MV-4-11 (cell line): Measurements from ENCODE around the gene SORT1.
"Not testable (repeated sequence)": the region's sequence is repeated elsewhere in the genome, so short reads cannot be mapped to it uniquely, and the experiment has no call there.

ENCODE experiments used
- DNase-seq: peaks from one replicate; lab custom pipeline; 2025; lab: John Stamatoyannopoulos, UW

Gene SORT1

DNA sequence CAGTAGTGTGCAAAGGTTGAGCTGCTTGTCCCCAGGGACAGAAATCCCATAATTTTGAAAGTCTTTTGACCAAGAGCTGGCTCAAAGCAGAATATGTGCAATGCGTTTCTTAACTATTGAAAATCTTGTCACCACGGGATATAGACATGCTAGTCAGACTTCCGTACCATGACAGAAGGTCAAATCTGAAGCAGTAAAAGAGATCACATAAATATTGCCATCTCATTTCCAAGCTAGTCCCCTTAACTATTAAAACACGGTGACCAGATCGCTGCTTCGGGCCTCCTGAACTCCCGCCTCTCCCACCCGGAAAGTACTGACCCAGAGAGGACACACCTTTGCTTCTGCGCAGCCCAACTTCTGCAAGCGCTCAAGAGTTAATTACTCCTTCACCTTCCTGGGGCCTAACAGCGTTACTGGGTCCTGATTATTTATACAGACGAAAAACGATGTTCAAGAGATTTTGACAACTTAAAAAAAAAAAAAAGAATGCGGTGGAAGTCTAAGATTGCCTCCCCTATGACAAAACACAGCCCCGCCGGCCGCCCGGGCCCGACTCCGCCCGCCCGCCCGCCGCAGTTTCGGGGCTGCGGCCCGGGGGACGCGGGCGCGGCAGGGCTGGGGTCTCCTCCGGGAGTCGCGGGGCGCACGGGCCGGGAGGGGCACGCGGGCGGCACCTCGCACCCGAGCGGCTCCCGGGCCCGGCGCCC lies 692 bp downstream of the SORT1 start:
- DNase-seq, result no peak

DNA sequence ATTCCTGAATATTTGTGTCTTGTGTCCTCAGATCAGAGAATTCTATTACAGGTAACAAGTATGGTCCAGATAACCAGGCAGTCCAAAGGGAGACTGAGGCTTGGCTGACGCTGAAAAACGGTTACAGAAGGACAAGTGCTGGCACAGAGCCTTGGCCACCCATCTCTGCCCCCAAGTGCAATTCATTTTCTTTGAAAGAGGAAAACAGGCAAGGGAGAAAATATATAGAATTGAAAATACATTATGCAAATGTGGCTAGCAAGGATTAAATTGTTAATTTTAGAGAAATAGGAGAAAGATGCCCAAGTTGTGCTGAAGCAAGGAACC lies 1.2 kb downstream of the SORT1 start:
- no peak for DNase-seq

DNA sequence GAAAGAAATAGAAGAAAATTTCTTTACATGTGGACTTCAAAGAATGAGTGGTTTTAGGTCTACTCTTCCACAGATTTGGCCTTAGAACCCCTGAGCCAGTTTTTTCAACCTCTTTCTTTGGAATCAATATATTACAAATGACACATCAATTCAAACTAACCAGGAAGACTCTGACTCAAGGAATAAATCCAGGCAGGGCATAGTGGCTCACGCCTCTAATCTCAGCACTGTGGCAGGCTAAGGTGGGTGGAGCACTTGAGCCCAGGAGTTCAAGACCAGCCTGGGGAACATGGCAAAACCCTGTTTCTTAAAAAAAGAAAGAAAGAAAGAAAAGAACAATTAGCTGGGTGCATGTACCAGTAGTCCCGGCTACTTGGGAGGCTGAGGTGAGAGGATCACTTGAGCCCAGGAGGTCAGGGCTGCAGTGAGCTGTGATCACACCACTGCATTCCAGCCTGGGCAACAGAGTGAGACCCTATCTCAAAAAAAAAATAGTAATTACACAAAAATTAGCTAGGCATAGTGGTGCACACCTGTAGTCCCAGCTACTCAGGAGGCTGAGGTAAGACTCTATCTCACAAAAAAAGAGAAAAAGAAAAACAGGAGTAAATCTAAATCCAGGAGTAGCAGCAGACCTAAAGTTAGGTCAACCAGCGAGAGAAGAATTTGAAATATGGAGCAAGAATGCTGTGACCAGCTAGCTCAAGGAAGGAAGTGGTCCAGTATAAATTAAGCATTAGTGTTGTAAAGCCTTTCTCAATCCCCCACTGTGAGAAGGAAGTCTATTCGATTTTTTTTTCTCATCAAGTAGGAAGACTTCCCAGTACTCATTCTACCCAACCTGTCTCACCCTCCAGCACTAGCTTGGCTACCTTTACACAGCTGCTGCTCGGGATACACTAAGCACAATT lies 1.9 kb downstream of the SORT1 start:
- DNase-seq, result peak; percentile 79

DNA sequence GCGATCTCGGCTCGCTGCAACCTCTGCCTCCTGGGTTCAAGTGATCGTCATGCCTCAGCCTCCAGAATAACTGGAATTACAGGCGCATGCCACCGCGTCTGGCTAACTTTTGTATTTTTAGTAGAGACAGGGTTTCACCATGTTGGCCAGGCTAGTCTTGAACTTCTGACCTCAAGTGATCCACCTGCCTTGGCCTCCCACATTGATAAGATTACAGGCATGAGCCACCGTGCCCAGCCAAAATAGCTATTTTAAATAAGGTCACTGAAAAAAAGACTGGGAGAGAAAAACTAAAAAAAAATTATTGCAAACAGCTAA lies 2.5 kb downstream of the SORT1 start:
- not testable (repeated sequence) for DNase-seq

DNA sequence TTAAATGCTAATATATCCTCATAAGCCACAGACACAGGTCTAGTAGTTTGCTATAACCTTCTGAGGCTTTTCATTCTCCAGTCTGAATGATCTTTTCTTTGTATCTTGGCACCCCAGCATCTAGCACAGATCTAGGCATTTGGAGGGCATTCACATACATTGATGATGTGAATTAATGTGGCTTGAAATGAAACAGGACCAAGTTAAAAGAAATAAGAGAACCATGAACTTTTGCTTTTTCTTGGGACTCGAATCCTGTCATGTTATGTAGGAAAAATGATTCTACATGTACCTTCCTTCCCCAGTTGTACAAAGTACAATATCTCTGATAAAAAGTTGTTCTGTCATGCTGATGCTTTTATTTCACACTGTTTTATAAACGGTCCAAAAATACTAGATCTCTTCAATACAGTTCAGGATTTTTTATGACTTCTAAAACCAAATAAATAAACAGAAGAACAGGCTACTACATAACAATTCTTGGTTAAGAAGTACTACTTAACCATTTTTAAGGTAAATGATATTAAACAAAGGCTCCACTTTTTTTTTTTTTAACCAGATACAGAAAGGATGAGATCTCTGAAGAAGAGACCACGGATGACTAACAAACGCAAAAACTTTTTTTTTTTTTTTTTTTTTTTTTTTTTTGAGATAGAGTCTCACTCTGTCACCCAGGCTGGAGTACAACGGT lies 3.0 kb downstream of the SORT1 start:
- no peak for DNase-seq

DNA sequence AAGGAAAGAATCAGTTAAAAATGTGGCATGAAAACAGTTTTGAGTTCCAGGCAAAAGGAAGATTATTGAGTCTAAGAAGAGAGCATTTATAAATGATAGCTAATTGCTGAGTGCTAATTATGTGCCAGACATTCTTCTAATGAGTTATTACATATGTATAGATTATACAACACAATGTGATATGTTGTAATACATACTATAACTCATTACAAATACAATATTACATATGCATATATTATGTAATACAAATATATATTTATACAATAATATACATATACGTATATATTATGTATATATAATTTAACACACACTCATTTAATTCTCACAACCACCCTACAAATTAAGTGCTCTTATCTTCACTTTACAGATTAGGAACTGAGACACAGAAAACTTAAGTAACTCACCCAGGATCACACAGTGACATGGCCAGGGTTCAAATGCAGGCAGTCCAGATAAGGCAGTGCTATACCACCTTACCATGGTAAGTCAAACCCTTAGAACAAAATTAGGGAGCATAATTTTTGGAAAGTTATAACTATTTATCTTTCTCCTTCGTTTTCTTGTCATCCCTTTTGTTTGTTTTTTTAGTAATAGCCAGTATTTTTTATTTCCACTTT lies 4.0 kb downstream of the SORT1 start:
- DNase-seq, result no peak

DNA sequence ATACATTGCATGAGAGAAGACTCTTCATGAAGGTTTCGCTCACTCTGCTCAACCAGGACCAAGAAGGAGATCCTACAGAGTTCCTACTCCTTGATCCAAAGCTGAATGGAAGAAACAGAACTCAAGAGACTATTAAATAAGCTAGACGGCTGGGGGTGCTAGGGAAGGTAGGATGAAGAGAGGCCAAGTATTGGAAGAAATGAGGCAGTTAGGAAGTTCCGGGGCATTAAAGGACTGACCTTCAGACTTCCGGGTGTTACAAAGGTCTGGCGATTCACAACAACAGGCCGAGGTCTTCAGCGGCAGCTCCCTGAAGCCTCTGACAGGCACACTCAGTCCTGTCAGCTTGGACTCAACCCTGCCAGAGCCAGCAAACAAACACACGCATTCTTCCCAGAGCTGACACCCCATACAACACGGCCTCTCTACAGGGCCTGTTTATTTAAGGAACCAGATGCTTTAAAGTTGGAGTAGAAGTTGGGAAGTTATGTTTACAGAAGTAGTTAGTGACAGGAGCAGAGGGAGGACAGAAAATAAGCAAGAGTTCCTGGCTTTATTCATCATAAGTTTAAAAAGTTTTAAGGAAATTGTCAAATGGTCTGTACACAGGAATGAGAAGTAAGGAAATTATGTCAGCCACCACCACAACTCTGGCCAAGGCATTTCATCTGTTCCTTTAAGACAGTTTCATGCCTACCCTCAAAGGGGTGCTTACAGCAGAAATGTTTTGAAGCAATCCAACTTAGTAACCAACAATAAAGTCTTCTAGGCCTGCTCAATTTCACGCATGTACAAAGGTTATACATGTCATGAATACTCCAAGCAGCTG lies 4.7 kb downstream of the SORT1 start:
- peak; percentile 64 for DNase-seq

DNA sequence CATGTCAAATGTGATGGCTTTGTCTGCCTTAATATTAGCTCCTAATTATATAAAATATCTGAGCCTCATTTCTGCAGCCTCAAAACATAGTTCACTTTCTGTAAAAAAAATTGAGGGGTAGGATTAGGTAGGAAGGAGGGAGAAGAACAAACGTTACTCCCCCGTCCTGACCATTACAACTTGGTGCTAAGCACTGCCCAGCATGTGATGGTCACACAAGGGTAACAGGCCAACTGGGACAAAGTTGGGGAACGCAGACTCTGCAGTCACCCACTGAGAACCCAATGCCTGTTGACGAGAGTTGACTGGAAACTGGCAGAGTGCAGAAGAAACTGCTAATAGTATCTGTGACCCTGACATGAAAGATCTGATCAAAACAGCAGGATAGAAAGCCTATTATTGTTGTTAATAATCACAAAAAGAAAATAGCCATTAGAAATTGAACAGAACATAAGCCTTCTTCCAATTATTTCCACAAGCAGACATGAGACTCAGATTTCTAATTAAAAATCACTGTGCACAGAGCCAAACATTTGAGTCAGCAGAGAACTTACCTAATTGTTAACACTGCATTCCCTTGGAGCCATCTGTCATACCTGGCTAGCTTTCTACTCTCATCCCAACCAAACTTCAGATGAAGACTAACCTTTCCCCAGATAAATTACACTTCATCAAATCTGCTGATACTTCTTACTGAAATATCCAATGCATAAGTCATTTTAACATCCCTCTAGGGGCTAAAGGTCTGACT lies 5.5 kb downstream of the SORT1 start:
- DNase-seq, result no peak

DNA sequence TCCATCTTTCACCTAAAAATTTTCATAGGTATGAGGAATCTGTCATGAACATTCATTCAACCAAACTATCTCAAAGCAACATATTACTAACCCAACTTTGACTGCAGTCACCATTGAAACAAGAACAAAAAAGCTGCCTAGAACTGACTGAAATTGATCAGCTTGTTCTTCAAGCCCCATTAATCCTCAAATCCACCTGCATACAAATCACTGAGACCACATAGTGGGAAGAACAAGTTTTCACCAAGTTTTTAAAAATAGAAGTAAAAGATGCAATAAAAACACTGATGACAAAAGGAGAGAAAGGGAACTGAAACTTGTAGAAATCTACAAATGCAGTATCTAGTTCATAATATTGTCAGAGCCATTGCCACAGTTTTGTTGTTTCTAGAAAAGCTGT lies 6.1 kb downstream of the SORT1 start:
- peak; percentile 84 for DNase-seq

DNA sequence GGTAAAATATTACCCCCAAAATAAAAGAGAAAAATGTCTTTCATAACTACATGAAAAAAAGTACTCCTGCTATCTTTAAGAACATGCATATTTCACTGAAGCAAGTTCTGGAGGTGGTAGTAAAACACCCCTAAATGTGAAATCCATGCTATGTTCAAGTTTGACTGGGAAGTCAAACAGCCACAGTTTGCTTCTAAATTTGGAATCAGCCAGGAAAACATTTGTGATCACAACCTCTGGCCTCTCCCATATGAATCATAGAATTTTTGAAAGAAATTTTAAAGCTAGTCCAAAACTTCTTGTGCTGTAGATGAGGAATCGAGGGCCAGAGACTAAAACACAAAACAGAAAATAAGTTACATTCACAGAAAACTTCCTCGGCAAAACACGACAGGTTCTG lies 6.6 kb downstream of the SORT1 start:
- no peak for DNase-seq

DNA sequence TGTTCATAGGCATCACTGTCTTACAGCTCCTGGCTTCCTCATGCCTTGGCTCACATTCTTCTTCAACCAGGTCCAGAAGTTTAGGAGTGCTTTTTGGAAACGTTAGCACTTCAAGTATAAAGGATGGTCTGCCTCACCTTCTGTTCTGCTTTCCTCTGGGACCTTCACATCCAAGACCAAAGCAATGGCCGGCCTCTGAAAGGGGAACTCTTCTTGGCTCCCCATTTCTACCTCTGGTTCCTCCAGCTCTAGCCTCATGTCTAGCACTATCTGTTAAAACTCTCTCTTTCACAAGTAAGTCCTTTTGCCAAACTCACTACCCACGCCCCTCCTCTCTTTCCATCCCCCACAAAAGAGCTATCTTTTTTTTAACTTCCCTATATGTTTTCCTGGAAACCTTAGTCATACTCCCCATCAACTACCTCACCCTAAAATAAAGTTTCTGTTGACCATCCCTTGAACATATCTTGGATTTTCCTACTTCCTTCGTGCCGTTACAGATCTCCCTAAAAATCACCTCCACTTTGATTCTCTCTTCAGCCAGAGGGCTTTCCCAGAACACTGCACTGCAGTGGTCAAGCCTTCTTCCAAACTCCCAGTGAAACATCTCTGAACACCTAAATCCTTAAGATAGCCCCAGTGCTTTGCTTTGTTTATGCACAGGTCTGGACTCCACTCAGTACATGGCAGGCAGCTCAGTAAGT lies 7.9 kb downstream of the SORT1 start:
- DNase-seq, result peak; percentile 69

DNA sequence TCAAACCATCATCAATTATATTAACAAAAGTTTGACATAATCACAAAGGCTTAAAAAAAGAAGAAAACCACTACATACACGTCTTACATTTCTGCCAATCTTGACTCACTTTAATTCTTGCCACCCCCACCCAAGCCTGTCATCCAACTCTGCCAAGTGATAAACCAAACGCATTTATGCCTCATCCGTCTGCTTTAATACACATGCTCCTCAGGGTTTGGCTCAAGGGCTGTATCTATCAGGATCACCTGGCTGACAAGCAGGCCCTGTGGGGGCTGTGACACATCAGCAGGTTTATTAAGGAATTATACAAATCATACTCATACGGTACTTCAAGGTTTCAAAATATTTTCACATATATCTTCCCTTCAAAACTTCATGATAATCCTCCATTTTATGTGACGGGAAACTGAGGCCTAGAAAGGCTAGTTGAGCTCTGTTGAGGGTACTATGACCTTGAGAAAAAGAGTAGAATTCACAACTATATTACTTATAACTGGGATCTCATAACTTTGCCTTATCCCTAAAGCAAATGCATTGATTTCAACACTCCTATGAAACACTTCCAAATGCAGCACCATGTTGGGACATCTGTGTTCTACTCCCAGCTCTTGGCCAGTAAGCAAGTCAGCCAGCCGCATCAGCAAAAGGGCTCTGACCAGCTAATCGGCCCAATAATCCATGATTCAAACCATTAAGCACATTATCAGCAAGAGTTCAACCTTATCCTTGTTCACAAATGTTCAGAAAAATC lies 8.7 kb downstream of the SORT1 start:
- DNase-seq, result no peak

DNA sequence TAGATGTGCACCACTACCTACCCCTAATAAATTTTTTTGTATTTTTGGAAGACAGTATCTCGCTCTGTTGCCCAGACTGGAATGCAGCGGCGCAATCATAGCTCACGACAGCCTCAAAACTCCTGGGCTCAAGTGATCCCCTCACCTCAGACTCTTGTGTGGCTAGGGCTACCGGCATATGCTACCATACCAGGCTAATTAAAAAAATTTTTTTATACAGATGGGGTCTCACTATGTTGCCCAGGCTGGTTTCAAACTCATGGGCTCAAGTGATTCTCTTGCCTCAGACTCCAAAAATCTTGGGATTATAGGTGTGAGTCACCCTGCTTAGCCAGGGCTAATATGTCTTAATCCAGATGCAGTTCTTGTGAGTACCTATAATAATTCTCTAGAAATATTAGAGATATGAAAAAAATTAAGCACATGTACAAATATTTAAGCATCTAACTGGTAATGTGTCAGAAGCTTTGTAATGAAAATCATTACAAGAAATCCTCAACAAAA lies 9.5 kb downstream of the SORT1 start:
- no peak for DNase-seq

DNA sequence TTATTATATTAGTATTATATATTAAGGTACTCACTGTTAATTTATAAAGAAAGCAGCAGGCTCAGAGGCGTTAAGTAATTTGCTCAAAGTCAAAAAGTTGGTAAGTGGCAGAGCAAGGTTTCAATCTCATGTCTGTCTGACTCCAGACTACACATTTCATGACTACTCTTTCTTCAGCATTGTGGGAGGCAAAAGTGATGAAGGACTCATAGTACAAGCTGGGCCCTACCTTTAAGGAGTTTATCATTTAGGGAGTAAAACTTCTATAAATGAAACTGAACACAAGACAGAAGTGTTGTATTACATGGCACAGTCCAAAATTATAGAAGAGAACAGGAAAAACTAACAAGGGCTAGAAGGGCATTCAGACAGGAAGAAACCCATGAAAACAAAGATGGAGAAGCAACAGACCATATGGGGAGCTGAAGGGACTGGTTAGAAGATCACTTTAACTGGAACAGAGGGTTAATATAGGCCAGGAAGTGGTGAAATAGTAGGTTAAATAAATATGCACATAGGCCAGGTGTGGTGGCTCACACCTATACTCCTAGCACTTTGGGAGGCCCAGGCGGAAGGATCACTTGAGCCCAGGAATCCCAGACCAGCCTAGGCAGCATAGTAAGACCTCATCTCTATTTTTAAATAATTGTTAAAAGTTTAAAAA lies 11.5 kb downstream of the SORT1 start:
- no peak for DNase-seq

DNA sequence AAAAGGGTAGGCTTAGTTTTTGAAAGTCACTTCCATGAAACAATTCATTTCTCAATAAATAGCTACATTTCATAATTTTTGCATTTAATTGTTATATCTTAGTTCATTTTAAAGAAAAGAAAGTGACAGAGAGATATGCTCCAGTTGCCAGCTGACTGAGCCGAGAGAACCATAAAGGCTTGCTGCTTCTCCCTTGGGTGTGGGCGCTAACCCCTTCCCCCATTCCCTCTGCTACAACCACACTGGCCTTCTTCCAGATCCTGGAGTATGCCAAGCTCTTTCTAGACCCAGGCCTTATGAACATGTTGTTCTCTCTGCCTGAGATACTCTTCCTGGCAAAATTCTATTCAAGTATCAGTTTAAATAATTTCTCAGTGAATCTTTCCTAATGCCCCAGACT lies 12.3 kb downstream of the SORT1 start:
- no peak for DNase-seq

DNA sequence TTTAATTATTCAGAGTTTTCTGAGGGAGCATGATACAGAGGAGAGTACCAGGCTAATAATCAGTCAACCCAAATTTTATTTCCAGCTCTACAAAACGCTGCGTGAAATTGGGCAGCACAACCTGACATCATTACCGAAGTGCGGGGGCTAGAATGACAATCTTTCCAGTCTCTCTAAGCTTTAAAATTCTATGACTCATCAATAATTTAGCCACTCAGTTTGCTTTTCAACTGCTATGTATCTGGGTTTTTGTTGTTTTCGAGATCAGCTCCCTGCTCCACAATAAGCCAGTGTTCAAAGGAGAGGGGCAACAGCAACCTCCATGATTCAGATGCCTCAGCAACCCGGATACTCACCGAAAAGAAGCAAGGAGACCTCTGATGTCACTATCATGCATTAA lies 13.9 kb downstream of the SORT1 start:
- no peak for DNase-seq

DNA sequence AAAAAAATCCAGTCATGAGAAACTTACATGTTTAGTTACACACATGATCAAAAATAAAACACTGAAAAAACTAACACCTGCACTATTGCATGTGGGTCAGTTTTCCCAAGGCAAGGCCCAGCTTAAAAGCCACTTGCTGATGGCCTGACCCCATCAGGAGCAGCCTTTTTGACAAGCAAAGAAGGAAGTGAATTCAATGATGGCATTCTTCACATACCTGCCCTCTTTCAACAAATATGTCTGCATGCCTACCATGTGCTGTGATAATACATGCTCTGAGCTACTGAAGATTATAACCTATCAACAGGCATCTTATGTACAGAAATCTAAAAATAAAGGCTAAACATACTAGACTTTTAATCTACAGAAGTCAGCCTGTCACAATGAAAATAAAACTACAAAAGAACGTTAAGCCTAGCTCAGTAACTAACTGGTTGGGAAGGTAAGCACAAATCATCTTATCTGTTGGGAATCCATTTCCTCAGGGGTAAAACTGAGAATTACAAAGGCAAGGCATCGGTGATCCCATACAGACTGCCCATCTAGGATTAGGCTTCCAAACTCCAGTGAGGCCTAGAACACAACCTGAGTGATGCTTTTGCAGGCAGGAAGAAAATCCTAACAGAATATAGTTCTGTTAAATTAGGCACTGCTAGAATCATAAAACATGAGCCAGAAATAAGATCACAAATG lies 14.5 kb downstream of the SORT1 start:
- no peak for DNase-seq

DNA sequence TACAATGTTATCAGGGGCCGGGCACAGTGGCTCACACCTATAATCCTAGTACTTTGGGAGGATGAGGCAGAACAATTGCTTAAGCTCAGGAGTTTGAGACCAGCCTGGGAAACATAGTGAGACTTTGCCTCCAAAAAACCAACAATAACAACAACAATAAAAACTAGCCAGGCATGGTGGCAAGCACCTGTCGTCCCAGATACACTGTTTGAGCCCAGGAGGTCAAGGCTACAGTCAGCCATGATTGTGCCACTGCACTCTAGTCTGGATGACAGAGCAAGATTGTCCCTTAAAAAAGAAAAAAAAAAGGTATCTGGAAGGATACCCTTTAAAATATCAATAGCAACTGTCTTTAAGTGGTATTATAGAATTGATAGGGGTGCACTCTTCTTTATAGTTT lies 16.1 kb downstream of the SORT1 start:
- DNase-seq, result no peak
